Colon (tissue), 2 donors: ENCODE data around the gene GPX2.

Experiments
- FAIRE-seq: peaks from 2 replicates; lab custom pipeline; 2012; peaks lifted over from hg19 to GRCh38; lab: Jason Lieb, UNC
- donor health status: control.
- donor health status: control.

The GPX2 gene

GRCh38 chr14:64942531-64943111 lies at the start of gene GPX2:
TSS of gene GPX2 (minus strand) at chr14:64942745. CDS start at chr14:64942726, 19 bp downstream.
- peak; percentile 55 for FAIRE-seq

GRCh38 chr14:64990939-64991338 lies 48.4 kb upstream of the GPX2 start:
- no peak for FAIRE-seq

DNA sequence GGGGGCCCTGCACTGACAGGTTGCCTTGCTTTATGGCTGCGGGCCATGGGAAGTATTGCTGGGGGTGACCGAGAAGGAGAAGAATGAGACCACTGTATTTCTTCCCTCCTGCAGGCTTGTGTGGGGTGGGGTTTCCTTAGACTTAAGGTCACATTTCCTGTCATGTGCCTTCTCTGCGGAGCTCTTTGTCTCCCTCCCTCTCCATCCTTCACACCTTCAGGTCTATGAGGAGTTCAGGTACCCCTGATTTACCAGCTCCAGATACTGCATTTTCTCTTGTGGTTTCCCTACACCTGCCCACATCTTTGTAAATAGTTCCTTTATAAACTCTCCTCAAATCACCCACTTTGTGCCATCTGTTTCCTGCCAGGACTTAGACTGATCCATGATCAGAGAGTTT lies 47.8 kb upstream of the GPX2 start:
- FAIRE-seq = no peak

DNA sequence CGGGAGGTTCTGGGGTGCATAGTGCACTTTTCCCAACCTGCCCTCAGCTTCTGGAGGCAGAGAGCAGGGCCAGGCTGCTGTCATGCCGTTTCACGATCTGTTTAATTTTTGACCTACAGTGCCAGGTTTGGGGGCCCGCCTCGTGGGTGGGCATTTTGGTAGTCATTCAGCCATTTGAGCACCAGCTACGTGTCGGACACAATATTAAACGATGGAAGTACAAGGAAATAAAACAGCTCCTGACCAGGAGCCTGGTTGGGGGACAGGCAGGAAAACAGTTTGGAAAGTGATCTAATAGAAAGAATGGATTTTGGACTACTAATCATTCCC lies 44.9 kb upstream of the GPX2 start:
- FAIRE-seq = no peak

DNA sequence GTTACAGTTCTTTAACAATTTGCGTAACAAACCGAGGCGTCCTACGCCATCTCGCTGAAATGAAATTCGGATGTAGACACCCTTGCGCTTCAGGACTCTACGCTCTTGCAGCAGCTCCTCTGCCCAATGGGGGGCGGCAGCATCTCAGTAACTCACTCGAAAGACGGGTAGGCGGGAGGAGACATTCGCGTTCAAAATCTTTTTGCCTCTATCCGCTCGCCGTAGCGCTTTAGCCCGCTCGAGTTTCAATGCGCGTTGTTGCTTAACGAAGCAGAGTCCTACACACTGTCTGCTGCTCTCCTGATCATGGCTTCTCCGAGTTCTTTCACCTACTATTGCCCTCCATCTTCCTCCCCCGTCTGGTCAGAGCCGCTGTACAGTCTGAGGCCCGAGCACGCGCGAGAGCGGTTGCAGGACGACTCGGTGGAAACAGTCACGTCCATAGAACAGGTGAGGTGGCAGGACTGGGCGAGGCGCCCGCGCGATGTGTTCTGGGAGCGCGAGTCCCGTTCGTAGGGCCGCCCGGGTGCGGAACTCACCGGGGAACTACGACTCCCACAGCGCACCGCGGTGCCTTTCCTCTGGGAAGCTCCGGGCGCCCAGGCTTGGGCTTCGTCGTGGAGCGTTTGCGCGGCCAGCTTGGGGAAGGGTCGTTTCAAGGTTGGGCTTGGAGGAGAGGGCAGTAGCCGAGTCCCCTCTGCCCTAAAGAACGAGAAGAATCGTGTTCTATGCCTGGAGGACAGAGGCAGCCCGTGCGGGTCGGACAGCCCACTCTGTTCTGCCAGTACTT lies 44.3 kb upstream of the GPX2 start, which contains the start of gene FNTB:
Gene FNTB (plus strand): TSS at position 248 of the 790 bp plus-strand sequence. CDS start 59 bp downstream, at position 307.
- no peak for FAIRE-seq

GRCh38 chr14:64983439-64984310 lies 41.1 kb upstream of the GPX2 start:
- no peak for FAIRE-seq

DNA sequence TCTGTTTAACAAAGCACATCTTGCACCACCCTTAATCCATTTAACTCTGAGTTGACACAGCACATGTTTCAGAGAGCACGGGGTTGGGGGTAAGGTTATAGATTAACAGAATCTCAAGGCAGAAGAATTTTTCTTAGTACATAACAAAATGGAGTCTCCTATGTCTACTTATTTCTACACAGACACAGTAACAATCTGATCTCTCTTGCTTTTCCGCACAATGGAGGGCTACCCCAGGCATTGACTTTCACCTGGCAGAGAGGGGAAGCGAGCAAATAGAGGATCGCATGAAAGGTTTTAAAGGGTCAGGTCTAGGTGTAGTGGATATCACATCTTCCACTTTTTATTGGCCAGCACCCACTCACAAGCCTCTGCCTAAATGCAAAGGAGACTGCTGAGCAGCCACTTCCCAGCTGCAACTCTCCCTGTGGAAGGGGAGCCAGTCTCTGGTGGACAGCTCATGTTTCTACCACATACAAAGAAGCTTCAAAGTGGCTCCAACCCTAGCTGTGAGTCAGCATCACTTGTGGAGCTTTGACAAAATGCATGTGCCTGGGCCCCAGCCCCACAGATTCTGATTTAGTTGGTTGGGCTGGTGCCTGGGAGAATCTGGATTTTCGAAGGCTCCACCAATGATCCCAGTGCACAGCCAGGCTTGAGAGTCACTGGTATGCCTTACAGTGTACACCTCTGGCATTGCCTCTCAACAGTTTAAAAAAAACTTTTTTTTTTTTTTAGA lies 37.0 kb upstream of the GPX2 start:
- FAIRE-seq = no peak

DNA sequence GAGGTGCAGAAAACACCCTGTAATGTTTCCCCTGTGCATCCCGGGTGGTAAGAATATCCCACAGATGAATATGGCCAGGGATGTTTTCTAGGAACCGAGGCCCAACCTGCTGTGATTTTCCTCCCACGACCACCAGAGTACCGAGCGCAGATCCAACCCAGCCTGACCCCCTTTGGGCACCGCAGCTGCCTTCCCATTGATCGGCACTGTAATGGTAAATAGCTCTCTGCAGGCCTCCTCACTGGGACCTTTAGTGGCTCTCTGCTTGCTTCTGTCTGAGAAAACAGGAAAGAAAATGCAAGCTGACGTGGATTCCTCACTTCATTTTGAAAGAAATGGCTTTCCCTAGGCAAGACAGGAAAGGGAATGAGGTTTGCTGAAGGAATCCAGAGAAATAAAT lies 32.0 kb upstream of the GPX2 start:
- no peak for FAIRE-seq

DNA sequence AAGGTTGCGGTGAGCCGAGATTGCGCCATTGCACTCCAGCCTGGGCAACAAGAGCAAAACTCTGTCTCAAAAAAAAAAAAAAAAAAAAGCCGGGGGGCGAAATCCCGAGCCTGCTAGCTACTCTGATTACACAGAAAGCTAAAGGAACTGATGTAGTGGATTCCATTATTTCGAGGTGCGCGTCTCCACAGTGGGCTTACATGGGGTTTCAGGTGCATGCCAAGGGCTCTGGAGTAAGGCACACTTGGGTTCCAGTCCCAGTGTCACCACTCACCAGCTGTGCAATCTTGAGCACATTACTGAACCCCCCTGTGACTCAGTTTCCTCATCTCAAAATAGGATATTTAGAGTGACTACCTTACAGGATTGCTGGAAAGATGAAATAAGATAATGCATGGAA lies 31.3 kb upstream of the GPX2 start:
- no peak for FAIRE-seq

GRCh38 chr14:64973026-64973442 lies 30.5 kb upstream of the GPX2 start:
- FAIRE-seq = no peak

GRCh38 chr14:64971943-64972791 lies 29.6 kb upstream of the GPX2 start, which contains the start of gene RAB15:
TSS of gene RAB15 (minus strand) at chr14:64972336. CDS start at chr14:64972076, 260 bp downstream.
- no peak for FAIRE-seq

DNA sequence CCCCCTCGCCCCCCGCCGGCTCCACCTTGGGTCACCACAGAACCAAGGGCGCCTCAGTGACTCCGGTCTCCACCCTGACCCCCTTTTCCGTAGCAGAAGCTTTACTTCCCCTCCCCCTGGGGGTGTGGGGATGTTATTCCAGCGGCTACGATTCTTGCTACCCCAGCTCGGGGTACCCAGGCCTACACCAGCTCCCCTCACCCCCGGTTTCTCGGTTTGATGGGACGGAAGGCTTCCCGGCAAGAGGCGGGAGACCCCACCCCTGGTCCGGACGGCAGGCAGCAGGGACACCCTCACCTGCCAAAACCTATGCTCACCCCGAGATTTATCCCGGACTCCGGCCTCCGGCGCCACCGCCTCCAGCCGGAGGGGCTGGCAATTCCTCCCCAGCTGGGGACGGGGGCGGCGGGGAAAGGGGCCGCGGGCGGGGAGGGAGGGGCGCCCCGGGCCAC lies 29.0 kb upstream of the GPX2 start:
- FAIRE-seq = no peak

GRCh38 chr14:64970776-64971477 lies 28.4 kb upstream of the GPX2 start:
- no peak for FAIRE-seq

DNA sequence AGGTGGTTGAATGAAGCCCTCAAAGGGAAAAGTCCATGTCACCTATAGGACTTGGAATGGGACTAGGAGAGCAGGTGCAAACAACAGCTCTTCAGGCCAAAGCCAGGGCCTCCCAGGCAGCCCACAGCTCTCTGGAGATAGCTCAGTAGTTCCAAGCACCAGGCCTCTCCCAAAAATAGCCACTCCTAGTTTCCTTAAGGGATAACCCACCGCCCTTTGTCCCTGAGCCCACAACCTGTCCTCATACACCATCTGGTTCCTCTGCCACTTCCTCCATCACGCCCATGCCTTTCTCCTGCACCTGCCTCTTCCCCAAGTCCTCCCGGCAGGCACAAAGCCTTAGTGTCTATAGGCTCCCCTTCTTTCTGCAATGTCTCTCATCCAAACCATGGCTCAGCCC lies 27.5 kb upstream of the GPX2 start:
- FAIRE-seq = no peak

- FAIRE-seq = no peak
Observed at GRCh38 chr14:64968651-64969050, 26.1 kb upstream of the GPX2 start.

DNA sequence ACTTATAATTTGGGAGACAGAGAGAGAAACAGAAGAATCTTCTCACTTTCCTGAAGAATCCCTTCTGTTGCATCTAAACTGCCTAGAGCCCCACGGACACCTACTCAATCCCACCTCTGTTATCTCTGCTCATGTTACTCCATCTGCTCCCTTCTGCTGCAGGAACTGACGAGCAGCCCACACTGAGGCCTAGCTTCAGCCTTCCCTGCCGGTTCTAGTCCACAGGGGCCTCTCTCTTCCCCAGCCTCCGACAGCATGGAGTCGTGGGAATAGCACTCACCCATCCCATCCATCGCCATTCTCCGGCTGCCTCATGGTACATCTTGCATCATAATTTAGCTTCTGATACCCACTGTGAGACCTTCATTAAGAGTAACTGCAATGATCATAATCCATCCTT lies 25.6 kb upstream of the GPX2 start:
- FAIRE-seq = no peak

DNA sequence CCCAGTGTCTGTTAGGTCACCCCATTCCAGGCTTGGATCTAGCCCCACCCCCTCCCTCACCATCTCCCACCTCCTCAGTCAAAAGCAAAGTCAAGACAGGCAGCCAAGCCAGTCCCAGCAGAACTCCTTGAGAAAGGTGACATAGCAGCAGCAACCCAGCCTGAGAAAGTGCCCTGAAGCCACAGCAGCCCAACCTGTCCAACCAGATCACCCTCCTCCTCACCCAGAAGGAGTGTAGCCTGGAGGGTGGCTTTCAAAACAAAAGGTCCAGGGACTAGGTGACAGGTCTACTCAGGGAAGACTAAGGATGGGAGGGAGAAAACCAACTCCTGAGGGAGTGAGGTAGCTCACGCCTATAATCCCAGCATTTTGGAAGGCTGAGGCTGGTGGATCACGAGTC lies 24.4 kb upstream of the GPX2 start:
- FAIRE-seq = no peak

DNA sequence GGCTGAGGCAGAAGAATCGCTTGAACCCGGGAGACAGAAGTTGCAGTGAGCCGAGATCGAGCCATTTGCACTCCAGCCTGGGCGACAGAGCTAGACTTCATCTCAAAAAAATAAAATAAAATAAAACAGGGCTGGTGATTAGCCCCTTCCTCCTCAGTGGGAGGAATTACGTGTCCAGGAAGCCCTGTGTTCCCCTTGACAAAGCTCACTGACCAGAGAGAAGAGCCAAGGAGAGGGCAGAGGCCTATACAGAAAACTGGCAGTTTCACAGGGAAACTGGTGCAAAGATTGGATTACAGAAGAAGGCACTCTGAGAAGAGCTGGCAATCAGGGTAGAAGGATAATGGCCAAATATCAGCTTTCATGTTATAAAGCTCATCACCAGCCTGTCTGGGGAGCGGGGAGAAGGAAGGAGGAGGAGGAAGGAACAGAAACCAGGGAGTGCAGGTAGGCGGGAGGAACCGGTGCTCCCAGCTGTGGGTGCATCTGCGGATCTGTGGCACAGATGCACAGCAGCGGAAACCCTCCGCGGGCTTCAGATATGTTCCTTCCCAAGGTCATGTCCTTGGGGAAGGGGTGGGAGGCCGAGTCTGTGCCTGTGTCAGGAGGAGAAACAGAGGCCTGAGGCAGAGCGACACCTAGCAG lies 22.9 kb upstream of the GPX2 start:
- no peak for FAIRE-seq

- no peak for FAIRE-seq
Observed at GRCh38 chr14:64963611-64964010, 21.1 kb upstream of the GPX2 start.

DNA sequence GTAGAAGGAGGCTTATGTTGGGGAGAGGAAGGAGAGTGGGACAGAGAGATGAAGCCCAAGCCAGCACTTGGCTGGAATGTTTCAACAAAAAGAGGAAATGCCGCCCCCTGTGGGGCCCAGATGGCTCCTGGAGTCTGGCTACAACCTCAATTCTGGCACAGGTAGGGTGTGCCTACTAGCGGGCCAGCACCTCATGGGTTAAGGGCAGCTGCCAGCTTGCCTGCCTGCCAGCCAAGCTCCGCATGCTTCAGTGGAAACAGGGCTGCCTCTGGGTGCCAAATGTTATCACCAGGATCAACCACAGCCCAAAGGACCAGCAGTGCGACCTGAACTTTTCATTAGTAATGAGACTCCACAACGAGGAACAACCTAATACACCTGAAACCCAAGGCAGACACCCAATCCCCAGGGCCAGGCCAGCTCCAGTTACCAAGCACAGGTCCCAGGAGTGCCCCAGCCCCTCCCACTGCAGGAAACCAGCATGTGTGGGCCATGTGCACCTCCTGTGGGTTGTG lies 18.3 kb upstream of the GPX2 start:
- no peak for FAIRE-seq
